ENCODE measurements around the gene FAM170B. TPM values are rescaled to one million over a fixed set of nuclear protein-coding genes. Genes with fewer than 3 reads are reported as not detected.

FAM170B gene
- total and polyA plus RNA-seq, 9 of the 15 experiments (the other 6 are each of a cell fraction or from before 2014, with no cell fraction given): 0.11 to 0.21 TPM; not detected in 7

DNA sequence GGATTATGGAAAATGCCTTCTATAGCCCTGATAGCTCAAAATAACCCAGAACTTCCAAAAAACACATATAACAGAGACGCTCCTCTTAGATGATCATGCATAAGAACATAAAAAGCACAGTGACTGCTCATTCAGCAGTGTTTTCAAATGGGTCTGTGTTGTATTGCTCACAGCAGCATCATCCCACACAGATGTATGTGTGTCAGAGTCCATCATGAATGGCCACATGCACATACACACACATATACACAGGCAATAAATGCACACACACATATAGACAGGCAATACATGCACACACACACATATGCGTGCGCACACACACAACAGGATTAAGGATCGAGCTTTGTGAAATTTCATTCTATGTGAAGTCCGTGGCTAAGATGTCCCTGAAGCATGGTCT is 28.2 kb upstream of the FAM170B start:
- Histone ChIP-seq H4K20me1 (replicated peaks; ENCODE audit: control insufficient read depth, insufficient read depth, low read length) (no peaks in the 10 kb centered on the region), H3K36me3 (ENCODE audit: control insufficient read depth, insufficient read depth, low read length) (peaks cover 79% of the 10 kb centered on the region), H3K4me2 (ENCODE audit: insufficient read depth, low read length) (peak overlapping the region; percentile 63), H3K4me3 (no peak overlapping the region), H3K27ac (ENCODE audit: extremely low read depth, low read depth, low read length) (peak overlapping the region; percentile 66; the same call in 2 of the 3 replicates), H3K9me3 (replicated peaks; ENCODE audit: control insufficient read depth, insufficient read depth, low read depth, low read length) (no peaks in the 10 kb centered on the region), H3K9me1 (ENCODE audit: control insufficient read depth, insufficient read depth, low read length) (peaks cover under 1% of the 10 kb centered on the region), H3K27me3 (ENCODE audit: control insufficient read depth in 2 of 2, insufficient read depth in 2 of 2, low read length in 2 of 2) (no peaks in the 10 kb centered on the region), H2AFZ (ENCODE audit: low read depth, low read length) (peak overlapping the region; percentile 78; the same call in 1 of the 2 replicates), H3K79me2 (ENCODE audit: control insufficient read depth, insufficient read depth, low read length) (peaks cover 6% of the 10 kb centered on the region; the same call in 1 of the 3 replicates), H3K4me1 (replicated peaks in 1 of 2; ENCODE audit: control insufficient read depth in 2 of 2, insufficient read depth in 2 of 2, low read length in 2 of 2) (peaks cover 56 to 74% of the 10 kb centered on the region in 2 experiments), H3K9ac (ENCODE audit: insufficient read depth in 1 of 2, low read depth in 2 of 2, low read length in 2 of 2) (peak overlapping the region in 1 of 2 experiments; percentile 13; a peak in 1 of 4 replicates)
- BruUV-seq (replicated peaks): no TSS peak
- TF ChIP-seq ARNT (IDR thresholded peaks at IDR 0.05) (no peak), SNIP1 (IDR thresholded peaks at IDR 0.05; ENCODE audit: low read depth) (no peak), KDM1A (IDR thresholded peaks at IDR 0.05) (peak in 1 of 2 experiments; percentile 82; a peak in 2 of 4 replicates), POLR2B (IDR thresholded peaks at IDR 0.05; ENCODE audit: low read depth, partially characterized antibody) (peak; percentile 13), CREBBP (IDR thresholded peaks at IDR 0.05; ENCODE audit: low read depth, low read length) (peak; percentile 80)
- TF ChIP-seq, protein P1, sequence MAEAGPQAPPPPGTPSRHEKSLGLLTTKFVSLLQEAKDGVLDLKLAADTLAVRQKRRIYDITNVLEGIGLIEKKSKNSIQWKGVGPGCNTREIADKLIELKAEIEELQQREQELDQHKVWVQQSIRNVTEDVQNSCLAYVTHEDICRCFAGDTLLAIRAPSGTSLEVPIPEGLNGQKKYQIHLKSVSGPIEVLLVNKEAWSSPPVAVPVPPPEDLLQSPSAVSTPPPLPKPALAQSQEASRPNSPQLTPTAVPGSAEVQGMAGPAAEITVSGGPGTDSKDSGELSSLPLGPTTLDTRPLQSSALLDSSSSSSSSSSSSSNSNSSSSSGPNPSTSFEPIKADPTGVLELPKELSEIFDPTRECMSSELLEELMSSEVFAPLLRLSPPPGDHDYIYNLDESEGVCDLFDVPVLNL (CRISPR knock-in tag; IDR thresholded peaks at IDR 0.05; ENCODE audit: low read depth): peak; percentile 58; the same call in 1 of the 2 replicates
- DNase-seq (ENCODE audit: extremely low read depth in 1 of 4, low spot score in 3 of 4) (no peak), FAIRE-seq (no peak), ATAC-seq (no peak)
- ChIA-PET CTCF (ENCODE audit: low intra/inter-chr PET ratio) (interaction anchor here (2.9 kb wide), 1 partner anchor 181 kb away, joined by 11 read pairs; no protein-coding TSS in a partner anchor), POLR2A (interaction anchor here (0.7 to 2.3 kb wide), 6 partner anchors 9 to 137 kb away, joined by 3 to 30 read pairs (median 6); partner anchors contain the start of gene C10orf71)
- 73% methylated on average over 5 of the region's 5 CpGs for WGBS (ENCODE audit: insufficient coverage, low coverage, missing lambda C conversion rate)
- intact Hi-C loops (cut with micrococcal nuclease): loop anchor here (5.0 kb wide), 3 partner anchors 160 to 350 kb away; no protein-coding TSS in a partner anchor
- in situ Hi-C loops (cut with MboI): no loop called here

Measured in K562 (cell line).